ENCODE data around the gene LCN15. TPM values are rescaled to one million over a fixed set of nuclear protein-coding genes. Genes with fewer than 3 reads are reported as not detected.

Gene LCN15
- total RNA-seq, 1 experiment from 2014 or later: not detected

GRCh38 chr9:136748201-136748600, 16.1 kb downstream of the LCN15 start, which contains the start of gene LCN6:
TSS of gene LCN6 (minus strand) at chr9:136748525. CDS start at chr9:136748483, 42 bp downstream.
- POLR2A ChIA-PET (ENCODE audit: unreplicated experiment): no interaction called here
- intact Hi-C loops (cut with micrococcal nuclease; ENCODE audit: unreplicated experiment): no loop called here
- TF ChIP-seq CTCF (conservative IDR thresholded peaks at IDR 0.05) (no peak), EZH2 (IDR thresholded peaks at IDR 0.05; ENCODE audit: low read depth) (no peak)
- DNase-seq: no peak
- Histone ChIP-seq H3K36me3 (ENCODE audit: low read depth) (no peaks in the 10 kb centered on the region), H3K4me3 (no peak within 1 kb of the TSS), H3K79me2 (ENCODE audit: low read depth) (no peaks in the 10 kb centered on the region), H3K4me2 (no peak within 1 kb of the TSS), H3F3A (ENCODE audit: insufficient read depth, low read depth) (no peaks in the 10 kb centered on the region), H3K9me2 (ENCODE audit: insufficient read depth) (no peaks in the 10 kb centered on the region), H3K27ac (no peak within 1 kb of the TSS), H3K4me1 (replicated peaks; ENCODE audit: insufficient read depth) (no peaks in the 10 kb centered on the region), H2AFZ (no peak within 1 kb of the TSS), H3K9me3 (ENCODE audit: insufficient read depth, low read depth) (peaks cover 12% of the 10 kb centered on the region; the same call in 1 of the 2 replicates), H4K20me1 (ENCODE audit: insufficient read depth) (no peaks in the 10 kb centered on the region), H3K27me3 (ENCODE audit: insufficient read depth, low read depth) (peaks cover 72% of the 10 kb centered on the region)
- CTCF ChIA-PET: no interaction called here
- BruUV-seq (replicated peaks): no TSS peak

GRCh38 chr9:136747161-136748060, 16.9 kb downstream of the LCN15 start:
- no peaks in the 10 kb centered on the region for H3K4me1 ChIP-seq (replicated peaks; ENCODE audit: insufficient read depth)
- intact Hi-C loops (cut with micrococcal nuclease; ENCODE audit: unreplicated experiment): no loop called here
- BruUV-seq (replicated peaks): no TSS peak
- H3F3A ChIP-seq (ENCODE audit: insufficient read depth, low read depth): no peaks in the 10 kb centered on the region
- H3K9me3 ChIP-seq (ENCODE audit: insufficient read depth, low read depth): peaks cover 8% of the 10 kb centered on the region; the same call in 1 of the 2 replicates
- no peaks in the 10 kb centered on the region for H3K36me3 ChIP-seq (ENCODE audit: low read depth)
- ChIA-PET POLR2A (ENCODE audit: unreplicated experiment) (no interaction called here), CTCF (no interaction called here)
- no peaks in the 10 kb centered on the region for H4K20me1 ChIP-seq (ENCODE audit: insufficient read depth)
- no peak overlapping the region for H3K4me3 ChIP-seq
- no peaks in the 10 kb centered on the region for H3K79me2 ChIP-seq (ENCODE audit: low read depth)
- H3K27me3 ChIP-seq (ENCODE audit: insufficient read depth, low read depth): peaks cover 75% of the 10 kb centered on the region
- H3K27ac ChIP-seq: no peak overlapping the region
- DNase-seq: no peak
- no peaks in the 10 kb centered on the region for H3K9me2 ChIP-seq (ENCODE audit: insufficient read depth)
- H2AFZ ChIP-seq: no peak overlapping the region
- no peak overlapping the region for H3K4me2 ChIP-seq
- no peak for TF ChIP-seq CTCF (conservative IDR thresholded peaks at IDR 0.05)
- TF ChIP-seq EZH2 (IDR thresholded peaks at IDR 0.05; ENCODE audit: low read depth): no peak

- ChIA-PET POLR2A (ENCODE audit: unreplicated experiment) (no interaction called here), CTCF (no interaction called here)
- H3K9me3 ChIP-seq (ENCODE audit: insufficient read depth, low read depth): peaks cover 1% of the 10 kb centered on the region; the same call in 1 of the 2 replicates
- H4K20me1 ChIP-seq (ENCODE audit: insufficient read depth): no peaks in the 10 kb centered on the region
- no peaks in the 10 kb centered on the region for H3K79me2 ChIP-seq (ENCODE audit: low read depth)
- no peaks in the 10 kb centered on the region for H3K4me1 ChIP-seq (replicated peaks; ENCODE audit: insufficient read depth)
- intact Hi-C loops (cut with micrococcal nuclease; ENCODE audit: unreplicated experiment): no loop called here
- H3F3A ChIP-seq (ENCODE audit: insufficient read depth, low read depth): no peaks in the 10 kb centered on the region
- H3K36me3 ChIP-seq (ENCODE audit: low read depth): no peaks in the 10 kb centered on the region
- no peaks in the 10 kb centered on the region for H3K9me2 ChIP-seq (ENCODE audit: insufficient read depth)
- DNase-seq: no peak
- no peak for TF ChIP-seq EZH2 (IDR thresholded peaks at IDR 0.05; ENCODE audit: low read depth)
- no peak overlapping the region for H2AFZ ChIP-seq
- no TSS peak for BruUV-seq (replicated peaks)
- H3K4me2 ChIP-seq: no peak overlapping the region
- H3K4me3 ChIP-seq: no peak overlapping the region
- H3K27me3 ChIP-seq (ENCODE audit: insufficient read depth, low read depth): peaks cover 75% of the 10 kb centered on the region
- no peak overlapping the region for H3K27ac ChIP-seq
Measured at GRCh38 chr9:136746621-136747020, 17.7 kb downstream of the LCN15 start.
